ENCODE data around the gene DOK6.
A peak's percentile ranks its signal among the peaks of the same experiment; 100 is the strongest.

The DOK6 gene

GRCh38 chr18:69757733-69758132 is 357.0 kb downstream of the DOK6 start:
- no peak for DNase-seq

GRCh38 chr18:69758458-69758857 is 357.8 kb downstream of the DOK6 start:
- DNase-seq: no peak

- DNase-seq: no peak
Measured at GRCh38 chr18:69759046-69759445, 358.4 kb downstream of the DOK6 start.

- no peak for DNase-seq
Measured at GRCh38 chr18:69763002-69763401, 362.3 kb downstream of the DOK6 start.

GRCh38 chr18:69763821-69764220 is 363.1 kb downstream of the DOK6 start:
- no peak for DNase-seq

GRCh38 chr18:69770238-69770637 is 369.6 kb downstream of the DOK6 start:
- DNase-seq: no peak

- no peak for DNase-seq
Measured at GRCh38 chr18:69774831-69775230, 374.1 kb downstream of the DOK6 start.

GRCh38 chr18:69777248-69777647 is 376.6 kb downstream of the DOK6 start:
- no peak for DNase-seq

GRCh38 chr18:69778680-69779079 is 378.0 kb downstream of the DOK6 start:
- no peak for DNase-seq

- no peak for DNase-seq
Measured at GRCh38 chr18:69780851-69781250, 380.2 kb downstream of the DOK6 start.

GRCh38 chr18:69784815-69785214 is 384.1 kb downstream of the DOK6 start:
- no peak for DNase-seq

GRCh38 chr18:69785466-69785865 is 384.8 kb downstream of the DOK6 start:
- DNase-seq: no peak

- no peak for DNase-seq
Measured at GRCh38 chr18:69786427-69786826, 385.7 kb downstream of the DOK6 start.

GRCh38 chr18:69787825-69788547 is 387.3 kb downstream of the DOK6 start:
- peak in 1 of 2 experiments; percentile 43 for DNase-seq

- no peak for DNase-seq
Measured at GRCh38 chr18:69789794-69790193, 389.1 kb downstream of the DOK6 start.

GRCh38 chr18:69790649-69791048 is 390.0 kb downstream of the DOK6 start:
- DNase-seq: no peak

GRCh38 chr18:69795791-69796190 is 395.1 kb downstream of the DOK6 start:
- DNase-seq: no peak

- DNase-seq: no peak
Measured at GRCh38 chr18:69804776-69805501, 404.3 kb downstream of the DOK6 start.

GRCh38 chr18:69808399-69808798 is 407.7 kb downstream of the DOK6 start:
- no peak for DNase-seq

- no peak for DNase-seq
Measured at GRCh38 chr18:69813559-69813958, 412.9 kb downstream of the DOK6 start.

- DNase-seq: no peak
Measured at GRCh38 chr18:69814861-69815385, 414.2 kb downstream of the DOK6 start.

- no peak for DNase-seq
Measured at GRCh38 chr18:69817335-69817940, 416.8 kb downstream of the DOK6 start.

GRCh38 chr18:69819460-69819859 is 418.8 kb downstream of the DOK6 start:
- DNase-seq: no peak

GRCh38 chr18:69820538-69820937 is 419.9 kb downstream of the DOK6 start:
- DNase-seq: no peak
